GM12878 (cell line): ENCODE measurements around the gene C4orf36. TPM values are rescaled to one million over a fixed set of nuclear protein-coding genes. Genes with fewer than 3 reads are reported as not detected.

Experiments
- ATAC-seq: fragments of 200-7000 bp; cut with Tn5 transposase; 3 replicates; pipeline ENCODE4 v1.9.1; 2020; ENCODE audit warnings: mild to moderate bottlenecking, moderate library complexity
- BruUV-seq: library from RNA; stranded (reverse); fragments of 400-500 nt; replicated peaks from 2 replicates; lab custom pipeline; 2021; lab: Mats Ljungman, UMichigan
- CTCF ChIA-PET: fragments of 300-600 bp; sonication (Branson Sonifier 250); formaldehyde crosslinking; extraction: SDS; loops from one replicate; lab custom pipeline; 2021; ENCODE audit warnings: inconsistent platforms; lab: Yijun Ruan, JAX
- POLR2A ChIA-PET: fragments of 350-600 bp; formaldehyde crosslinking; extraction: SDS; loops from one replicate; lab custom pipeline; 2021; ENCODE audit warnings: inconsistent platforms; lab: Charles Lee
- RAD21 ChIA-PET: fragments of 300-600 bp; sonication (Branson Sonifier 250); formaldehyde crosslinking; loops from one replicate; lab custom pipeline; 2023; ENCODE audit warnings: antibody characterized with exemption; ENCODE audit not compliant: unreplicated experiment; lab: Charles Lee
- SMC1A ChIA-PET: fragments of 300-600 bp; sonication (Branson Sonifier 250); formaldehyde crosslinking; loops from one replicate; lab custom pipeline; 2023; ENCODE audit not compliant: unreplicated experiment, uncharacterized antibody; lab: Charles Lee
- DNase-seq: peaks from one replicate; pipeline ENCODE4 v3.0.0-alpha.2; 2011; ENCODE audit warnings: low read depth, low spot score
- FAIRE-seq: peaks from 3 replicates; lab custom pipeline; 2011; peaks lifted over from hg19 to GRCh38; lab: Jason Lieb, UNC
- H2AFZ ChIP-seq: 2 replicates; pipeline ENCODE4 v1.6.0; 2011; ENCODE audit warnings: low read depth, low read length, control low read depth; ENCODE audit not compliant: control insufficient read depth
- H3K27ac ChIP-seq: 2 replicates; pipeline ENCODE4 v1.5.1; 2011; ENCODE audit warnings: control low read depth; ENCODE audit not compliant: control insufficient read depth, insufficient read depth
- H3K27me3 ChIP-seq, 2 experiments: replicated peaks in 1 of 2; 2 replicates each; pipeline versions ENCODE4 v1.6.0 to v1.6.1; 2011; ENCODE audit warnings: low read length in 1 of 2; ENCODE audit not compliant: control insufficient read depth in 2 of 2, insufficient read depth in 2 of 2
- H3K36me3 ChIP-seq, 2 experiments: 2 replicates each; pipeline ENCODE4 v1.5.1; 2011; ENCODE audit warnings: low read length in 1 of 2; ENCODE audit not compliant: control insufficient read depth in 2 of 2, insufficient read depth in 2 of 2
- H3K4me1 ChIP-seq: 2 replicates; pipeline ENCODE4 v1.6.1; 2011; ENCODE audit warnings: mild to moderate bottlenecking, low read length, moderate library complexity, mixed read lengths; ENCODE audit not compliant: control insufficient read depth, insufficient read depth
- H3K4me2 ChIP-seq: 2 replicates; pipeline ENCODE4 v1.6.0; 2011; ENCODE audit warnings: control low read depth; ENCODE audit not compliant: control insufficient read depth, insufficient read depth
- H3K4me3 ChIP-seq: fragments of 200-600 bp; sonication (generic); 2 replicates; pipeline ENCODE4 v1.5.1; 2016
- H3K79me2 ChIP-seq: 2 replicates; pipeline ENCODE4 v1.6.0; 2011; ENCODE audit warnings: low read length; ENCODE audit not compliant: control insufficient read depth, insufficient read depth
- H3K9ac ChIP-seq: 2 replicates; pipeline ENCODE4 v1.8.0; 2011; ENCODE audit warnings: low read length, control low read depth, mixed read lengths; ENCODE audit not compliant: control insufficient read depth, insufficient read depth
- H3K9me3 ChIP-seq: replicated peaks from 3 replicates; pipeline ENCODE4 v1.5.1; 2011; ENCODE audit warnings: mild to moderate bottlenecking, low read length; ENCODE audit not compliant: control insufficient read depth, insufficient read depth
- H4K20me1 ChIP-seq: 2 replicates; pipeline ENCODE4 v1.6.0; 2011; ENCODE audit not compliant: control insufficient read depth, insufficient read depth
- ESRRA ChIP-seq: IDR thresholded peaks from 2 replicates; pipeline ENCODE4 v1.6.1; 2012; ENCODE audit warnings: mild to moderate bottlenecking, low read length, improper control_type of control experiment
- GABPA ChIP-seq: IDR thresholded peaks from 2 replicates; pipeline ENCODE4 v1.6.1; 2014; ENCODE audit warnings: antibody characterized with exemption, low read depth, mild to moderate bottlenecking, inconsistent platforms
- MXI1 ChIP-seq: fragments of 150-350 bp; IDR thresholded peaks from 2 replicates; pipeline ENCODE4 v1.6.1; 2011; ENCODE audit warnings: low read depth, mild to moderate bottlenecking, inconsistent platforms, low read length, improper control_type of control experiment
- NFIC ChIP-seq: IDR thresholded peaks from 2 replicates; pipeline ENCODE4 v1.6.1; 2012; ENCODE audit warnings: low read depth, mild to moderate bottlenecking, inconsistent platforms, low read length, moderate library complexity
- RAD21 ChIP-seq: IDR thresholded peaks from 2 replicates; pipeline ENCODE4 v1.6.1; 2011; ENCODE audit warnings: mild to moderate bottlenecking, low read depth, low read length, moderate library complexity; ENCODE audit not compliant: insufficient read depth
- RCOR1 ChIP-seq: conservative IDR thresholded peaks from 2 replicates; pipeline ENCODE4 v1.6.1; 2012; ENCODE audit warnings: low read depth, low read length, improper control_type of control experiment
- SMAD5 ChIP-seq: IDR thresholded peaks from 2 replicates; pipeline ENCODE4 v1.6.1; 2016; ENCODE audit warnings: antibody characterized with exemption, low read depth
- ZNF207 ChIP-seq: fragments of 450-650 bp; IDR thresholded peaks from 2 replicates; pipeline ENCODE4 v1.6.1; 2014; ENCODE audit warnings: antibody characterized with exemption, mild to moderate bottlenecking, borderline replicate concordance
- ZNF274 ChIP-seq: IDR thresholded peaks from one replicate; pipeline ENCODE4 v1.8.0; 2011; ENCODE audit not compliant: insufficient read length, insufficient read depth
- WGBS: methylation state at CpG from one replicate; pipeline ENCODE4 v1.1.6; 2016; ENCODE audit warnings: low lambda C conversion rate; ENCODE audit not compliant: insufficient replicate concordance, insufficient coverage; ENCODE audit errors: missing lambda C conversion rate; 5-methylcytosine and 5-hydroxymethylcytosine counted together
- in situ Hi-C: fragments of 300-500 bp; cut with MboI; formaldehyde crosslinking; loops from 9 replicates; pipeline ENCODE4 v1.14.3; 2018; ENCODE audit warnings: mixed read lengths
- intact Hi-C: fragments of 100-400 bp; cut with micrococcal nuclease; formaldehyde crosslinking; loops from one replicate; pipeline ENCODE4 v1.14.2; 2022; ENCODE audit not compliant: unreplicated experiment
- polyA plus RNA-seq, 11 experiments: library from polyadenylated mRNA; depleted of rRNA in 4 of 11; unstranded in 6 of 11; stranded (reverse) in 5 of 11; fragments of >200 nt; fragmentation: Nextera tagmentation in 4 of 11; fragmentation: Illumina TruSeq in 1 of 11; extraction: Ambion mirVana in 4 of 11; extraction: Trizol in 1 of 11; gene quantifications; 1 replicate in 1 of 11; 2 replicates in 10 of 11; pipeline versions ENCODE4 v1.2.1 to v1.2.3, GENCODE V29; 2011 to 2016; ENCODE audit warnings: inconsistent platforms in 2 of 11, missing spikeins in 2 of 11, low read depth in 1 of 11
- total RNA-seq, 4 experiments: library from RNA; depleted of rRNA in 3 of 4; stranded (reverse); fragments of >200 nt in 3 of 4; fragmentation: Illumina TruSeq in 1 of 4; extraction: Trizol in 1 of 4; gene quantifications; 2 replicates each; pipeline versions ENCODE4 v1.2.1 to v1.2.3, GENCODE V29; 2013 to 2021
- TF ChIP-seq, protein P1 (sequence below): fragments of 450-650 bp; IDR thresholded peaks from 2 replicates; pipeline ENCODE4 v1.6.1; 2017; ENCODE audit warnings: antibody characterized with exemption, mild to moderate bottlenecking, moderate library complexity
- TF ChIP-seq, protein P2 (sequence below): fragments of 450-650 bp; formaldehyde crosslinking; IDR thresholded peaks from 2 replicates; pipeline ENCODE4 v1.4.0; 2022; ENCODE audit warnings: mild to moderate bottlenecking, moderate library complexity

The C4orf36 gene
- total and polyA plus RNA-seq, 10 of the 15 experiments (the other 5 are each of a cell fraction or from before 2014, with no cell fraction given): 0.35 to 2.7 (median 1.3) TPM; not detected in 2

DNA sequence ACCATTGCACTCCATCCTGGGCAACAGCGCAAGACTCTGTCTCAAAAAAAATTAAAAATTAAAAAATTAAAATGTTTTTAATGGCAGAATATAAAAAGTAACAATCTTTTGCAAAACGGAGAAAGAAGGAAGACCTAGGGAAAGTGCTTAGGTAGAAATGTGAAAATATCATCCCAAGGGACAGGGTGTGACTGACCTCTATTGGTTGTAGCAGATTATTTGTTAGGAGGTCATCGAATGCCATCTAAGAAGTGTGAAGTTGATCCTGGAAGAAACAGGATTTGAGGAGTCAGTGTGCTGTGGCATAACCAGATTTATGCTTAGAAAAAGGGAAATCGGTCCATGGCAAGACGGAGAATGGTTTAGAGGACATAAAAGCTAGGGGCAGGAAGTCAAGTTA lies 18.1 kb upstream of the C4orf36 start (continued):
- TF ChIP-seq RAD21: peak; percentile 16; the same call in 1 of the 2 replicates
- TF ChIP-seq MXI1: no peak

DNA sequence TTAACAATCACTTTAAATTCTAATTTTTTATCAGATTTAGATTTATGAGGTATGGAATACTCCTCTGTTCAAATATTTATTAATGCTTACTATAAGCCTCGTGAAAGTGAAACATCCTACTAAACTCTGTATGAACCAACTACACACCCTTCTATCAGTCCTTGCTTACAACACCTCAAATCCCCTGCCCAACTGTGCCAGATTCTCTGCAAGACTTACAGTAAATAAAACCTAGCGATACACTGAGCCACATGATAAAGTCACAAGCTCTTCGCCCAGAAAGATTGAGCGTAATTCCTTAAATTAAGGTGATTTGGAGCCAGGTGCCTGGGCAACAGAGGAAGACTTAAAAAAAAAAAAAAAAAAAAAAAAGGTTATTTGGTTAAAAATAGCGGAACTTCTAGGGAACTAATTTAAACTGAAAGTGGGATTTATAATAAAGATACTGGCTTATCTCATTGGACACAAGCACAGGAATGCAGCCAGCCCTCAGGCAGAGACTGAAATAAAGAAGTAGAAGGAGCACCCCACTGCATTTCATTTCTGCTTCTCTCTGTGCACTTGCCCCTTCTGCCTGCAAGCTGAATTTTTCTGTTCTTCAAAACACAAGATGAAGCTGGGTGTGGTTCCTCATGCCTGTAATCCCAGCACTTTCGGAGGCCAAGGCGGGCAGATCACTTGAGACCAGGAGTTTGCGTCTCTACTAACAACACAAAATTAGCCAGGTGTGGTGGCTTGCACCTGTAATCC lies 17.5 kb upstream of the C4orf36 start:
- H3K4me3 ChIP-seq: no peak overlapping the region
- ChIA-PET SMC1A (interaction anchor here (1.4 to 2.3 kb wide), 4 partner anchors 12 to 413 kb away, joined by 6 to 13 read pairs (median 9); no protein-coding TSS in a partner anchor), RAD21 (interaction anchor here (0.6 to 1.5 kb wide), 5 partner anchors 11 to 409 kb away, joined by 3 to 5 read pairs (median 5); partner anchors contain the start of gene AFF1), POLR2A (interaction anchor here (0.7 kb wide), 3 partner anchors 206 to 316 kb away, joined by 3 to 10 read pairs (median 7); partner anchors contain the start of gene PTPN13), CTCF (interaction anchor here (0.6 to 6.9 kb wide), 9 partner anchors 9 to 1125 kb away, joined by 3 to 38 read pairs (median 3); no protein-coding TSS in a partner anchor)
- no peaks in the 10 kb centered on the region for H3K79me2 ChIP-seq
- no peak overlapping the region for H3K27ac ChIP-seq
- no peak for TF ChIP-seq ZNF274
- TF ChIP-seq ZNF207: no peak
- no peak for TF ChIP-seq RCOR1
- no peak for TF ChIP-seq MXI1
- TF ChIP-seq, protein P1, sequence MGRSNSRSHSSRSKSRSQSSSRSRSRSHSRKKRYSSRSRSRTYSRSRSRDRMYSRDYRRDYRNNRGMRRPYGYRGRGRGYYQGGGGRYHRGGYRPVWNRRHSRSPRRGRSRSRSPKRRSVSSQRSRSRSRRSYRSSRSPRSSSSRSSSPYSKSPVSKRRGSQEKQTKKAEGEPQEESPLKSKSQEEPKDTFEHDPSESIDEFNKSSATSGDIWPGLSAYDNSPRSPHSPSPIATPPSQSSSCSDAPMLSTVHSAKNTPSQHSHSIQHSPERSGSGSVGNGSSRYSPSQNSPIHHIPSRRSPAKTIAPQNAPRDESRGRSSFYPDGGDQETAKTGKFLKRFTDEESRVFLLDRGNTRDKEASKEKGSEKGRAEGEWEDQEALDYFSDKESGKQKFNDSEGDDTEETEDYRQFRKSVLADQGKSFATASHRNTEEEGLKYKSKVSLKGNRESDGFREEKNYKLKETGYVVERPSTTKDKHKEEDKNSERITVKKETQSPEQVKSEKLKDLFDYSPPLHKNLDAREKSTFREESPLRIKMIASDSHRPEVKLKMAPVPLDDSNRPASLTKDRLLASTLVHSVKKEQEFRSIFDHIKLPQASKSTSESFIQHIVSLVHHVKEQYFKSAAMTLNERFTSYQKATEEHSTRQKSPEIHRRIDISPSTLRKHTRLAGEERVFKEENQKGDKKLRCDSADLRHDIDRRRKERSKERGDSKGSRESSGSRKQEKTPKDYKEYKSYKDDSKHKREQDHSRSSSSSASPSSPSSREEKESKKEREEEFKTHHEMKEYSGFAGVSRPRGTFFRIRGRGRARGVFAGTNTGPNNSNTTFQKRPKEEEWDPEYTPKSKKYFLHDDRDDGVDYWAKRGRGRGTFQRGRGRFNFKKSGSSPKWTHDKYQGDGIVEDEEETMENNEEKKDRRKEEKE: no peak
- TF ChIP-seq GABPA: no peak
- no peak for TF ChIP-seq SMAD5
- TF ChIP-seq NFIC: no peak
- no peak for TF ChIP-seq ESRRA
- TF ChIP-seq, protein P2, sequence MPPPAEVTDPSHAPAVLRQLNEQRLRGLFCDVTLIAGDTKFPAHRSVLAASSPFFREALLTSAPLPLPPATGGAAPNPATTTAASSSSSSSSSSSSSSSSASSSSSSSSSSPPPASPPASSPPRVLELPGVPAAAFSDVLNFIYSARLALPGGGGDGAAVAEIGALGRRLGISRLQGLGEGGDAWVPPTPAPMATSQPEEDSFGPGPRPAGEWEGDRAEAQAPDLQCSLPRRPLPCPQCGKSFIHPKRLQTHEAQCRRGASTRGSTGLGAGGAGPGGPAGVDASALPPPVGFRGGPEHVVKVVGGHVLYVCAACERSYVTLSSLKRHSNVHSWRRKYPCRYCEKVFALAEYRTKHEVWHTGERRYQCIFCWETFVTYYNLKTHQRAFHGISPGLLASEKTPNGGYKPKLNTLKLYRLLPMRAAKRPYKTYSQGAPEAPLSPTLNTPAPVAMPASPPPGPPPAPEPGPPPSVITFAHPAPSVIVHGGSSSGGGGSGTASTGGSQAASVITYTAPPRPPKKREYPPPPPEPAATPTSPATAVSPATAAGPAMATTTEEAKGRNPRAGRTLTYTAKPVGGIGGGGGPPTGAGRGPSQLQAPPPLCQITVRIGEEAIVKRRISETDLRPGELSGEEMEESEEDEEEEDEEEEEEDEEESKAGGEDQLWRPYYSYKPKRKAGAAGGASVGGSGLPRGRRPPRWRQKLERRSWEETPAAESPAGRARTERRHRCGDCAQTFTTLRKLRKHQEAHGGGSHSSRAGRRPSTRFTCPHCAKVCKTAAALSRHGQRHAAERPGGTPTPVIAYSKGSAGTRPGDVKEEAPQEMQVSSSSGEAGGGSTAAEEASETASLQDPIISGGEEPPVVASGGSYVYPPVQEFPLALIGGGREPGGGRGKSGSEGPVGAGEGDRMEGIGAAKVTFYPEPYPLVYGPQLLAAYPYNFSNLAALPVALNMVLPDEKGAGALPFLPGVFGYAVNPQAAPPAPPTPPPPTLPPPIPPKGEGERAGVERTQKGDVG (CRISPR knock-in tag): no peak
- H3K9ac ChIP-seq: no peak overlapping the region
- intact Hi-C loops (no loop called here), in situ Hi-C loops (no loop called here)
- H3K9me3 ChIP-seq: no peaks in the 10 kb centered on the region
- FAIRE-seq: no peak
- no peak for DNase-seq
- no peak for ATAC-seq
- 64% methylated on average over 8 of the region's 8 CpGs for WGBS
- H3K4me2 ChIP-seq: 0 out of 2 replicates have a peak overlapping the region, but pooled peaks have one; percentile 25
- H3K4me1 ChIP-seq: peaks cover 18% of the 10 kb centered on the region
- no peak overlapping the region for H2AFZ ChIP-seq
- no peaks in the 10 kb centered on the region for H4K20me1 ChIP-seq
- H3K36me3 ChIP-seq: no peaks in the 10 kb centered on the region
- H3K27me3 ChIP-seq: no peaks in the 10 kb centered on the region
- BruUV-seq: no TSS peak
